Measurements from ENCODE around the gene ABCC6. TPM values are rescaled to one million over a fixed set of nuclear protein-coding genes. Genes with fewer than 3 reads are reported as not detected.

The ABCC6 gene
- total RNA-seq, 1 experiment from 2014 or later = 2.7 TPM

DNA sequence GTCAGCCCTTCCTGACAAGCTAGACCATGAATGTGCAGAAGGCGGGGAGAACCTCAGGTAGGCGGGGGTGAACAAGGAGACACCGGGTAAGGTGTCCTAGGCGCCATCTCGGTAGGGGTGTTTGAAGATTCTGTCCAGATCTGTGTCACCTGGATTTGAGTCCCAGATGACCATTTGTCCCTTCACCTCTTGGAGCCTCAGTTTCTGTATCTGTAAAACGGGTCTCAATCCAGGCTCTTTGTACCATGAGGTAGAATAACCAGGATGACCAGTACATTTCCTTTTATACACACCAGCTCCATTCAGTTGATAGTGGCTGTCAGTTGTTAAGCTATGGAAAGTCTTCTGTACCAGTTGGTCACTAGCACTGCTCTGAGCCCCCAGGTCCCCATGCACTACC, 86.7 kb downstream of the ABCC6 start:
- H3K36me3 ChIP-seq (ENCODE audit: control insufficient read depth in 1 of 2, insufficient read depth in 2 of 2, low read length in 2 of 2) = peaks cover 36 to 52% of the 10 kb centered on the region in 2 experiments

DNA sequence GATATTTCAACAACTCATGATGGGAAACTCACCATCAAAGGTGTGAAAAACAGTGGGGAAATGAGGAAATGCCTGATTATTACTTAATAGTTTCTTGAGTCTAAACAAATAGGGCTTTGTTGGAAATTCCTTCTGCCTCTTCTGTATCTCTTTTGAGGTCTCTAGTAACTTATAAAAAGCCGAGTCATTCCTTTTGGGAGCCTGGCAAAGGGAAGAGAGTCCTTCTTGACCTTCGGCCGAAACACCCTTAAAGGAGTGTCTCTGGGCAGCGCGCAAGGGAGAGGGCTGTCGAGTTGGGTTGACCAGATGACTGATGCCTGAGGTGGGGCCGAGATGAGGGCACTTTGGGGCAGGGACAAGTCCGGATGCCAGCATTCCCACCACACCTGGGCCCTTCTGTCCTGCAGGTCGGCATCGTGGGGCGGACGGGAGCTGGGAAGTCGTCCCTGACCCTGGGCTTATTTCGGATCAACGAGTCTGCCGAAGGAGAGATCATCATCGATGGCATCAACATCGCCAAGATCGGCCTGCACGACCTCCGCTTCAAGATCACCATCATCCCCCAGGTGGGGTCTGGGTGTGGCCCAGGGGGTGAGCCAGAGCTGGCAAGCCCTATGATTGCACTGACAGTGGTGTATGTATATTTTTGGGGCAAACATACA, 89.2 kb downstream of the ABCC6 start:
- H3K4me1 ChIP-seq (ENCODE audit: control insufficient read depth in 1 of 2, insufficient read depth in 2 of 2, low read length in 2 of 2) = no peaks in the 10 kb centered on the region
- ChIA-PET CTCF (no interaction called here), POLR2A (interaction anchor here (0.6 kb wide), 1 partner anchor 10 kb away, joined by 4 read pairs; no protein-coding TSS in a partner anchor), RAD21 (ENCODE audit: low non-redundant PET in 1 of 2, low total read pairs in 2 of 2, uncharacterized antibody in 2 of 2, unreplicated experiment in 2 of 2) (no interaction called here)
- ATAC-seq = no peak
- H3K27ac ChIP-seq (ENCODE audit: low read depth, low read length) = no peak overlapping the region
- H4K20me1 ChIP-seq (ENCODE audit: insufficient read depth) = no peaks in the 10 kb centered on the region
- H3K27me3 ChIP-seq (ENCODE audit: insufficient read depth, low read length) = no peaks in the 10 kb centered on the region
- H3K9me3 ChIP-seq (ENCODE audit: control insufficient read depth in 1 of 2, insufficient read depth in 1 of 2, low read depth in 1 of 2, low read length in 2 of 2) = no peaks in the 10 kb centered on the region
- DNase-seq (ENCODE audit: low read depth, low spot score) = no peak
- intact Hi-C loops (cut with micrococcal nuclease) = no loop called here
- H3K79me2 ChIP-seq (ENCODE audit: insufficient read depth, low read length) = no peaks in the 10 kb centered on the region
- H3K9ac ChIP-seq (ENCODE audit: low read length) = no peak overlapping the region
- peaks cover 42 to 45% of the 10 kb centered on the region in 2 experiments for H3K36me3 ChIP-seq (ENCODE audit: control insufficient read depth in 1 of 2, insufficient read depth in 2 of 2, low read length in 2 of 2)
- no peak overlapping the region for H2AFZ ChIP-seq (ENCODE audit: low read depth, low read length, poor library complexity, severe bottlenecking)
- H3K4me3 ChIP-seq (replicated peaks in 1 of 2; ENCODE audit: low read depth in 1 of 2, low read length in 2 of 2) = no peak overlapping the region
- H3K9me2 ChIP-seq (ENCODE audit: insufficient read depth) = no peaks in the 10 kb centered on the region
- BruUV-seq (replicated peaks) = no TSS peak
- no peak overlapping the region for H3K4me2 ChIP-seq (ENCODE audit: low read length)
- TF ChIP-seq, protein P1, sequence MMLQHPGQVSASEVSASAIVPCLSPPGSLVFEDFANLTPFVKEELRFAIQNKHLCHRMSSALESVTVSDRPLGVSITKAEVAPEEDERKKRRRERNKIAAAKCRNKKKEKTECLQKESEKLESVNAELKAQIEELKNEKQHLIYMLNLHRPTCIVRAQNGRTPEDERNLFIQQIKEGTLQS (IDR thresholded peaks at IDR 0.05) = no peak
- TF ChIP-seq EZH2 (IDR thresholded peaks at IDR 0.05) = no peak
- TF ChIP-seq CEBPB (IDR thresholded peaks at IDR 0.05; ENCODE audit: low read depth) = no peak
- TF ChIP-seq EGR1 (IDR thresholded peaks at IDR 0.05; ENCODE audit: low read depth) = no peak
- TF ChIP-seq ZNF274 (IDR thresholded peaks at IDR 0.05; ENCODE audit: low read depth, low read length) = no peak
- TF ChIP-seq JUND (IDR thresholded peaks at IDR 0.05) = no peak
- TF ChIP-seq TCF7L2 (IDR thresholded peaks at IDR 0.05; ENCODE audit: borderline replicate concordance, extremely low read depth, insufficient read depth, insufficient read length) = no peak
- TF ChIP-seq ELF1 (IDR thresholded peaks at IDR 0.05; ENCODE audit: borderline replicate concordance, low read depth) = no peak
- TF ChIP-seq FOSL1 (IDR thresholded peaks at IDR 0.05; ENCODE audit: low read depth) = no peak
- TF ChIP-seq, protein P2, sequence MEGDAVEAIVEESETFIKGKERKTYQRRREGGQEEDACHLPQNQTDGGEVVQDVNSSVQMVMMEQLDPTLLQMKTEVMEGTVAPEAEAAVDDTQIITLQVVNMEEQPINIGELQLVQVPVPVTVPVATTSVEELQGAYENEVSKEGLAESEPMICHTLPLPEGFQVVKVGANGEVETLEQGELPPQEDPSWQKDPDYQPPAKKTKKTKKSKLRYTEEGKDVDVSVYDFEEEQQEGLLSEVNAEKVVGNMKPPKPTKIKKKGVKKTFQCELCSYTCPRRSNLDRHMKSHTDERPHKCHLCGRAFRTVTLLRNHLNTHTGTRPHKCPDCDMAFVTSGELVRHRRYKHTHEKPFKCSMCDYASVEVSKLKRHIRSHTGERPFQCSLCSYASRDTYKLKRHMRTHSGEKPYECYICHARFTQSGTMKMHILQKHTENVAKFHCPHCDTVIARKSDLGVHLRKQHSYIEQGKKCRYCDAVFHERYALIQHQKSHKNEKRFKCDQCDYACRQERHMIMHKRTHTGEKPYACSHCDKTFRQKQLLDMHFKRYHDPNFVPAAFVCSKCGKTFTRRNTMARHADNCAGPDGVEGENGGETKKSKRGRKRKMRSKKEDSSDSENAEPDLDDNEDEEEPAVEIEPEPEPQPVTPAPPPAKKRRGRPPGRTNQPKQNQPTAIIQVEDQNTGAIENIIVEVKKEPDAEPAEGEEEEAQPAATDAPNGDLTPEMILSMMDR (IDR thresholded peaks at IDR 0.05 in 2 of 3, conservative IDR thresholded peaks at IDR 0.05 in 1 of 3; ENCODE audit: borderline replicate concordance in 1 of 3, insufficient read depth in 1 of 3, low read depth in 2 of 3, low read length in 2 of 3) = no peak
- no peak for TF ChIP-seq RAD21 (IDR thresholded peaks at IDR 0.05; ENCODE audit: low read depth)
- TF ChIP-seq, protein P3, sequence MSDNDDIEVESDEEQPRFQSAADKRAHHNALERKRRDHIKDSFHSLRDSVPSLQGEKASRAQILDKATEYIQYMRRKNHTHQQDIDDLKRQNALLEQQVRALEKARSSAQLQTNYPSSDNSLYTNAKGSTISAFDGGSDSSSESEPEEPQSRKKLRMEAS (IDR thresholded peaks at IDR 0.05) = no peak
- TF ChIP-seq POLR2A (IDR thresholded peaks at IDR 0.05; ENCODE audit: borderline replicate concordance, extremely low read depth, insufficient read depth, insufficient read length) = no peak
- TF ChIP-seq ZFX (IDR thresholded peaks at IDR 0.05) = no peak
- no peak for TF ChIP-seq SP1 (IDR thresholded peaks at IDR 0.05; ENCODE audit: low read depth)
- no peak for TF ChIP-seq CBX3 (IDR thresholded peaks at IDR 0.05; ENCODE audit: low read depth)

More for the DNA sequence above, 86.7 kb downstream of the ABCC6 start:
- no peak for TF ChIP-seq RAD21 (IDR thresholded peaks at IDR 0.05; ENCODE audit: low read depth)
- no peak for TF ChIP-seq EZH2phosphoT487 (IDR thresholded peaks at IDR 0.05; ENCODE audit: borderline replicate concordance)
- TF ChIP-seq ZNF274 (IDR thresholded peaks at IDR 0.05; ENCODE audit: low read depth, low read length) = no peak
- TF ChIP-seq POLR2A (IDR thresholded peaks at IDR 0.05; ENCODE audit: borderline replicate concordance, extremely low read depth, insufficient read depth, insufficient read length) = no peak
- TF ChIP-seq, protein P1 (IDR thresholded peaks at IDR 0.05) = no peak
- no peak for TF ChIP-seq SRF (IDR thresholded peaks at IDR 0.05; ENCODE audit: low read depth)
- H2AFZ ChIP-seq (ENCODE audit: low read depth, low read length, poor library complexity, severe bottlenecking) = no peak overlapping the region
- no TSS peak for BruUV-seq (replicated peaks)
- H3K4me2 ChIP-seq (ENCODE audit: low read length) = no peak overlapping the region
- ChIA-PET POLR2A (no interaction called here), CTCF (no interaction called here), RAD21 (ENCODE audit: low non-redundant PET in 1 of 2, low total read pairs in 2 of 2, uncharacterized antibody in 2 of 2, unreplicated experiment in 2 of 2) (no interaction called here)
- ATAC-seq = no peak
- no peak overlapping the region for H3K27ac ChIP-seq (ENCODE audit: low read depth, low read length)
- H3K9ac ChIP-seq (ENCODE audit: low read length) = no peak overlapping the region
- no peak for DNase-seq (ENCODE audit: low read depth, low spot score)
- no peaks in the 10 kb centered on the region for H3K9me3 ChIP-seq (ENCODE audit: control insufficient read depth in 1 of 2, insufficient read depth in 1 of 2, low read depth in 1 of 2, low read length in 2 of 2)
- no peaks in the 10 kb centered on the region for H3K27me3 ChIP-seq (ENCODE audit: insufficient read depth, low read length)
- no peak overlapping the region for H3K4me3 ChIP-seq (replicated peaks in 1 of 2; ENCODE audit: low read depth in 1 of 2, low read length in 2 of 2)
- no peaks in the 10 kb centered on the region for H3K79me2 ChIP-seq (ENCODE audit: insufficient read depth, low read length)
- H3K4me1 ChIP-seq (ENCODE audit: control insufficient read depth in 1 of 2, insufficient read depth in 2 of 2, low read length in 2 of 2) = no peaks in the 10 kb centered on the region
- no peaks in the 10 kb centered on the region for H4K20me1 ChIP-seq (ENCODE audit: insufficient read depth)
- H3K9me2 ChIP-seq (ENCODE audit: insufficient read depth) = no peaks in the 10 kb centered on the region
- intact Hi-C loops (cut with micrococcal nuclease) = no loop called here

Data from HCT116 (cell line).